ENCODE measurements around the gene ALDH5A1.

ALDH5A1 gene

DNA sequence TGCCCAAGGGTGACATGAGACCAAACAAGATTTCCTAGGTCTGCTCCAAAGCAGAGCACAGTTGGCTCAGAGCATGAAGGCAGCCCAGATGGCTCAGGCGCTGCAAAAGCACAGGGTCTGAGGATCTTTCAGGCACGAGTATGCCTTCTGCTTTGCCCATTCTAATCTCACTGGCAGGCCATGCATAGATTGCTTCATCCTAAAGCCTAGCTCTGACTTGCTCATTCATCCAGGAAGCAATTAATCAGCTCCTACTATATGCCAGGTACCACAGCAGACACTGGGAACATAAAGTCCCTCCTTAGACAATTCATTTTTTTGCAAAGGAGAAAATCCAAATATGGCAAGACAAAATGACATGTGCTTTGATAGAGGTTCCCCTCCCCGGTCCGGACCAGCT, 36.6 kb upstream of the ALDH5A1 start:
- Histone ChIP-seq H4K20me1 (ENCODE audit: insufficient read depth, low read length, poor library complexity, severe bottlenecking) (no peaks in the 10 kb centered on the region), H3K36me3 (ENCODE audit: insufficient read depth, low read length) (no peaks in the 10 kb centered on the region), H3K9me2 (replicated peaks; ENCODE audit: low read depth, low read length) (no peaks in the 10 kb centered on the region), H3K4me3 (ENCODE audit: low read length, poor library complexity, severe bottlenecking) (no peak overlapping the region), H3K9me3 (ENCODE audit: insufficient read depth, low read depth, low read length) (no peaks in the 10 kb centered on the region), H2AFZ (ENCODE audit: low read length) (no peak overlapping the region), H3K4me2 (ENCODE audit: low read depth, low read length, poor library complexity, severe bottlenecking) (no peak overlapping the region), H3K79me2 (ENCODE audit: insufficient read depth, low read length) (no peaks in the 10 kb centered on the region), H3K27me3 (ENCODE audit: insufficient read depth, low read length, poor library complexity, severe bottlenecking) (no peaks in the 10 kb centered on the region), H3K9ac (ENCODE audit: low read depth, low read length, poor library complexity, severe bottlenecking) (no peak overlapping the region), H3F3A (ENCODE audit: low read depth) (no peaks in the 10 kb centered on the region), H3K4me1 (ENCODE audit: insufficient read depth, low read length, poor library complexity, severe bottlenecking) (no peaks in the 10 kb centered on the region)
- TF ChIP-seq, protein P1, sequence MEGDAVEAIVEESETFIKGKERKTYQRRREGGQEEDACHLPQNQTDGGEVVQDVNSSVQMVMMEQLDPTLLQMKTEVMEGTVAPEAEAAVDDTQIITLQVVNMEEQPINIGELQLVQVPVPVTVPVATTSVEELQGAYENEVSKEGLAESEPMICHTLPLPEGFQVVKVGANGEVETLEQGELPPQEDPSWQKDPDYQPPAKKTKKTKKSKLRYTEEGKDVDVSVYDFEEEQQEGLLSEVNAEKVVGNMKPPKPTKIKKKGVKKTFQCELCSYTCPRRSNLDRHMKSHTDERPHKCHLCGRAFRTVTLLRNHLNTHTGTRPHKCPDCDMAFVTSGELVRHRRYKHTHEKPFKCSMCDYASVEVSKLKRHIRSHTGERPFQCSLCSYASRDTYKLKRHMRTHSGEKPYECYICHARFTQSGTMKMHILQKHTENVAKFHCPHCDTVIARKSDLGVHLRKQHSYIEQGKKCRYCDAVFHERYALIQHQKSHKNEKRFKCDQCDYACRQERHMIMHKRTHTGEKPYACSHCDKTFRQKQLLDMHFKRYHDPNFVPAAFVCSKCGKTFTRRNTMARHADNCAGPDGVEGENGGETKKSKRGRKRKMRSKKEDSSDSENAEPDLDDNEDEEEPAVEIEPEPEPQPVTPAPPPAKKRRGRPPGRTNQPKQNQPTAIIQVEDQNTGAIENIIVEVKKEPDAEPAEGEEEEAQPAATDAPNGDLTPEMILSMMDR (conservative IDR thresholded peaks at IDR 0.05; ENCODE audit: low read length) = no peak
- TF ChIP-seq EZH2phosphoT487 (IDR thresholded peaks at IDR 0.05; ENCODE audit: borderline replicate concordance) = no peak

DNA sequence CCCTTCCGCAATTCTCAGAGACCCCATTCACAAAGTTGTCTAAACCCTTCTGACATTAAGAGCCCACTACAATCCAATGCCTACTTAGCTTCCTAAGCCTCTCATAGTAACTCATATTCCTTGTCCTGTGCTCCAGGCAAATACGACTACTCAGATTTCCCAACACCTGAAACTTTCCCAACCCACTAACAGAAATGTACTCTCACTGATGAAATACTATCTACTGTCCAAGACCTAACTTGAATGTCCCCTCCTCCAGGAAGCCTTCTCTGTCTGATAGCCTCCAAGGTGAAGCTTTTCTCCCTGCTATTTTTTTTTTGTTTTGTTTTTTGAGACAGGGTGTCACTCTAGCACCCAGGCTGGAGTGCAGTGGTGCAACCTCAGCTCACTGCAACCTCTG, 35.8 kb upstream of the ALDH5A1 start:
- TF ChIP-seq EZH2phosphoT487 (IDR thresholded peaks at IDR 0.05; ENCODE audit: borderline replicate concordance) = no peak
- TF ChIP-seq, protein P1 (conservative IDR thresholded peaks at IDR 0.05; ENCODE audit: low read length) = no peak
- Histone ChIP-seq H3K4me2 (ENCODE audit: low read depth, low read length, poor library complexity, severe bottlenecking) (no peak overlapping the region), H2AFZ (ENCODE audit: low read length) (no peak overlapping the region), H3K36me3 (ENCODE audit: insufficient read depth, low read length) (no peaks in the 10 kb centered on the region), H3K27me3 (ENCODE audit: insufficient read depth, low read length, poor library complexity, severe bottlenecking) (no peaks in the 10 kb centered on the region), H3K9ac (ENCODE audit: low read depth, low read length, poor library complexity, severe bottlenecking) (no peak overlapping the region), H3K9me2 (replicated peaks; ENCODE audit: low read depth, low read length) (no peaks in the 10 kb centered on the region), H3K4me3 (ENCODE audit: low read length, poor library complexity, severe bottlenecking) (no peak overlapping the region), H4K20me1 (ENCODE audit: insufficient read depth, low read length, poor library complexity, severe bottlenecking) (no peaks in the 10 kb centered on the region), H3F3A (ENCODE audit: low read depth) (no peaks in the 10 kb centered on the region), H3K79me2 (ENCODE audit: insufficient read depth, low read length) (no peaks in the 10 kb centered on the region), H3K9me3 (ENCODE audit: insufficient read depth, low read depth, low read length) (no peaks in the 10 kb centered on the region), H3K4me1 (ENCODE audit: insufficient read depth, low read length, poor library complexity, severe bottlenecking) (no peaks in the 10 kb centered on the region)

DNA sequence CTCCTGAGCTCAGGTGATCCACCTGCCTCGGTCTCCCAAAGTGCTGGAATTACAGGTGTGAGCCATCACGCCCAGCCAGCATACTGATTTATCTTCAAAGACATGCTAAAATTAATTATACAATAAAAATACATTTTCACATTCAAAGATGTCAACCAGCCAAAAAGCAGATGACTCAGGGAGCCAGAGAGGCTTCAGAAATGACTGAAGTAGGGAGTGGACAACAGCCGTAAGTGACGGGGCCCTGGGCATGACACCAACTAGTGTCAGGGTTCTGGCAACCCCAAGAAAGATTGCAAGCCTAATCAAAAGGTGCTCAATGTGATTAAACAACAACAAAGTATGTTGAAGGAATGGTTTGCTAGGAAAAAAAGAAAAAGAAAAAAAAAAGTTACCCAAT, 33.8 kb upstream of the ALDH5A1 start:
- Histone ChIP-seq H3K9me2 (replicated peaks; ENCODE audit: low read depth, low read length) (no peaks in the 10 kb centered on the region), H3K4me1 (ENCODE audit: insufficient read depth, low read length, poor library complexity, severe bottlenecking) (no peaks in the 10 kb centered on the region), H3K9ac (ENCODE audit: low read depth, low read length, poor library complexity, severe bottlenecking) (no peak overlapping the region), H3F3A (ENCODE audit: low read depth) (no peaks in the 10 kb centered on the region), H2AFZ (ENCODE audit: low read length) (no peak overlapping the region), H3K36me3 (ENCODE audit: insufficient read depth, low read length) (no peaks in the 10 kb centered on the region), H3K79me2 (ENCODE audit: insufficient read depth, low read length) (no peaks in the 10 kb centered on the region), H3K4me2 (ENCODE audit: low read depth, low read length, poor library complexity, severe bottlenecking) (no peak overlapping the region), H4K20me1 (ENCODE audit: insufficient read depth, low read length, poor library complexity, severe bottlenecking) (no peaks in the 10 kb centered on the region), H3K27me3 (ENCODE audit: insufficient read depth, low read length, poor library complexity, severe bottlenecking) (no peaks in the 10 kb centered on the region), H3K4me3 (ENCODE audit: low read length, poor library complexity, severe bottlenecking) (no peak overlapping the region), H3K9me3 (ENCODE audit: insufficient read depth, low read depth, low read length) (no peaks in the 10 kb centered on the region)
- TF ChIP-seq, protein P1 (conservative IDR thresholded peaks at IDR 0.05; ENCODE audit: low read length) = no peak
- no peak for TF ChIP-seq EZH2phosphoT487 (IDR thresholded peaks at IDR 0.05; ENCODE audit: borderline replicate concordance)
